GM04504 (cell line): Measurements from ENCODE around the gene RPS6KA2.
A peak's percentile ranks its signal among the peaks of the same experiment; 100 is the strongest.
"Not testable (repeated sequence)": the region's sequence is repeated elsewhere in the genome, so short reads cannot be mapped to it uniquely, and the experiment has no call there.

ENCODE experiments used
- DNase-seq: peaks from one replicate; pipeline ENCODE4 v3.0.0-alpha.2; 2012; ENCODE audit warnings: low read depth

Gene RPS6KA2

DNA sequence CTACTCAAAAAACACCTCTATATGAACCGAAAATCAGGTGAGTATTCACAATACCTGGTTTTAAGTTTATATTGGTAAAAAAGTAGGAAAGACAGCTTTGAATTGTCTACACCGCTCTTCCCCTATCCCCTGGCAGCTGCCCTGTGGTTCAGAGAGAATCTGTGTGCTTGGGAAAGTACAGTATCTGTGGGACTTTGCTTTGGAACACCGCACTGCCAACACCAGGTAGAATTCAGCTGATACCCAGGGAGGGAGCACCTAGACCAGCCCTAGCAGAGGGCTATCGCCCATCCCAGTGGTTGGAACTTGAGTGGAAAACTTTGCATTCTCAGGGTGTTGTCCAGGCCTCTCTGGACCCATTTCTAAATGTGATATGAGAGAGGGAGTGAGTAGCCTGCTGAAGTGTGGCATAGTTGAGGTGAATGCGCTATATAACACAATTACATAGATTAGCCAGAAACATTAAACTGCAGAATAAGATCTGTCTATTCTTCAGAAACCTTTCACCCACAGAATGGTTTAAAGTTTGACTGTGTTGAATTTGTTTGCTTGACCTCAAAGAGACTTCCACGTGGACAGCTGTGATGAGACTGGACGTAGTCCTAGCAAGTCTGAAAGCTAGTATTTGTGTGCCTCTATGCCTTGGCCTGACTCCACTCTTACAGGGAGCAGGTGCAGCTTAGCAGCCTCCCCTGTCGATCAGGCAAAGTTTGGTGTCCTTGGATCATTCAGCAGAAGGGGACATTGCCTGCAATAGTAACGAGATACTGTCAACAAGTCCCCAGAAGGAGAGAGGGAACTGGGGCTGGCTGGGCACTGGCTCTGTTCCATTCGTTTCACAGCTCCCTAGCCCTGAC, 232.8 kb downstream of the RPS6KA2 start:
- no peak for DNase-seq

GRCh38 chr6:166393535-166393823, 233.6 kb downstream of the RPS6KA2 start:
- no peak for DNase-seq

DNA sequence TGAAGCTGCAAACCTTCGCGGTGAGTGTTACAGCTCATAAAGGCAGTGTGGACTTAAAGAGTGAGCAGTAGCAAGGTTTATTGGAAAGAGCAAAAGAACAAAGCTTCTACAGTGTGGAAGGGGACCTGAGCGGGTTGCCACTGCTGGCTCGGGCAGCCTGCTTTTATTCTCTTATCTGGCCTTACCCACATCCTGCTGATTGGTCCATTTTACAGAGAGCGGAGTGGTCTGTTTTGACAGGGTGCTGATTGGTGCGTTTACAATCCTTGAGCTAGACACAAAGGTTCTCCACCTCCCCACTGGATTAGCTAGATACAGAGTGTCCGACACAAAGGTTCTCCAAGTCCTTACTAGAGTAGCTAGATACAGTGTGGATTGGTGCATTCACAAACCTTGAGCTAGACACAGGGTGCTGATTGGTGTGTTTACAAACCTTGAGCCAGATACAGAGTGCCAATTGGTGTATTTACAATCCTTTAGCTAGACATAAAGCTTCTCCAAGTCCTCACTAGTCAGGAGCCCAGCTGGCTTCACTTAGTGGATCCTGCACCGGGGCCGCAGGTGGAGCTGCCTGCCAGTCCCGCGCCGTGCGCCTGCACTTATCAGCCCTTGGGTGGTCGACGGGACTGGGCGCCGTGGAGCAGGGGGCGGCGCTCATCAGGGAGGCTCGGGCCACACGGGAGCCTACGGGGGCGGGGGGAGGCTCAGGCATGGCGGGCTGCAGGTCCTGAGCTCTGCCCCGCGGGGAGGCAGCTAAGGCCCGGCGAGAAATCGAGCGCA, 234.1 kb downstream of the RPS6KA2 start:
- DNase-seq: not testable (repeated sequence)

DNA sequence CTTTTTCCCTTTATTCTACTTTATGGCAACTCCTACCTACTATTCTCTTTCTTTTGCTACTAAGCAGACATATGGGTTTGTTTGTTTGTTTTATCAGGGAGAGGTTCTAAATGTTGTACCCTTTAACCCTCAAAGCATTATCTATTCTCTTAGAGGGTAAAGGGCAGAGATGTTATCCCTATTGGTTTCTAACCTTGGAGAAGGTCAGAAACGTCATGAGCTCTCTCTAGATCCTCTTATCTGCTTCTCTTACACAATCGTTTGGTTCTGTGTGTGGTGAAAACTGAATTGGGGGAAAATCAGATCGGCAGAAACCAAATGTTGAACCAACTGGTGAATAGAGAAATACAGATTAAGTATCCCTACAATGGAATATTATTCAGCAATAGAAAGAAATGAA, 237.9 kb downstream of the RPS6KA2 start:
- DNase-seq: no peak

- DNase-seq: no peak
These were observed 238.6 kb downstream of the RPS6KA2 start for GRCh38 chr6:166388290-166389004.

GRCh38 chr6:166387642-166388289, 239.3 kb downstream of the RPS6KA2 start:
- DNase-seq: no peak

- not testable (repeated sequence) for DNase-seq
These were observed 240.0 kb downstream of the RPS6KA2 start for GRCh38 chr6:166387098-166387497.

DNA sequence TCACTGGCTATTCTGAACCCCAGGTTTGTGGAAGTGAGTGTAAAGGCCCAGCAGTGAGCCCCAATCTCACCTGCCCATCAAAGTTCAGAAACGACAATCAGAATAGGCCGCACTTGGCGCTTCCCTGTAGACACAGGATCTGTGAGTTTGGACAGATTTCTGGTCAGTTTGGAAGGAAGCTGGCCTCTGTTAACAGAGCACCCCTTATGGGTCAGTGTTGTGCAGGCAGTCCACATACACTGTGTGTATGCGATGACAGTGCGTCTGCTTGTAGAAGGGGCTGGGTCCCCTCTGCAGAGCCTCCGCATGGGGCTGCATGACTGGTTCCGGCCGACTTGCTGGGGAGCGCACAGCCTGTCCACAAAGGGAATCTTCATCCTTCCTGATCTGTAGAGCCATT, 240.9 kb downstream of the RPS6KA2 start:
- DNase-seq: no peak

DNA sequence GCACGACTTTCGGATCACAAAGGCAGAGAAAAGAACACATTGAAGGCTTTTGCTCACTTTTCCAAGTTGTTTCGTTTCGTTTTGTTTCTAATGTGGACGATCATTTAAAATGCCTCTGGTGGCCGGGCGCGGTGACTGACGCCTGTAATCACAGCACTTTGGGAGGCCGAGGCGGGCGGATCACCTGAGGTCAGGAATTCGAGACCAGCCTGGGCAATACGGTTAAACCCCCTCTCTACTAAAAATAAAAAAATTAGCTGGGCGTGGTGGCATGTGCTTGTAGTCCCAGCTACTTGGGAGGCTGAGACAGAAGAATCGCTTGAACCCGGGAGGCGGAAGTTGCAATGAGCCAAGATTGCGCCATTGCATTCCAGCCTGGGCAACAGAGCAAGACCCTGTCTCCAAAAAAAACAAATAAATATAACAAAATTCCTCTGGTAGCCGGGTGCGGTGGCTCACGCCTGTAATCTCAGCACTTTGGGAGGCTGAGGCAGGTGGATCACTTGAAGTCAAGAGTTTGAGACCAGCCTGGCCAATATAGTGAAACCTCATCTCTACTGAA, 243.2 kb downstream of the RPS6KA2 start:
- not testable (repeated sequence) for DNase-seq

GRCh38 chr6:166382933-166383801, 243.9 kb downstream of the RPS6KA2 start, which contains the start of gene MPC1:
Gene MPC1, minus strand, starts transcription at chr6:166382940. Its CDS starts 64 bp downstream, at chr6:166382876.
- peak; percentile 92 for DNase-seq

DNA sequence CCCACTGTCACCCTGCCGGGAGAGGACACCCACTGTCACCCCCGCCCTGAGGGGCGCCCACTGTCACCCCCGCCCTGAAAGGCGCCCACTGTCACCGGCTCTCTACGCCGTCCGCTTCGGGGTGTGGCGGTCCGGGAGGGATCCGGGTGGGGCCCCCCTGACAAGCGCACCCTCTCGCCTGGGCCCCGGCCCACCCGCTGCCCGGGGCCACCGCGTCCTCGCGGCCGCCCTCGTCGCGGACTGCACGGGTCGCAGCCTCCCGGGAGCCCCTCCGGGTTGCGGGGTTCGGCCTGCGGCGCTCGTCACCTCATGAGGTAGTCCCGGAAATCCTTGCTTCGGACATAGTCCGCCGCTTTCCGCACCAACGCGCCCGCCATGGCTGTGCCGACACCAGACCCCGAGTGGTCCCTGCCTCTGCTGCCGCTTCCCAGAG, 244.5 kb downstream of the RPS6KA2 start:
- DNase-seq: no peak

DNA sequence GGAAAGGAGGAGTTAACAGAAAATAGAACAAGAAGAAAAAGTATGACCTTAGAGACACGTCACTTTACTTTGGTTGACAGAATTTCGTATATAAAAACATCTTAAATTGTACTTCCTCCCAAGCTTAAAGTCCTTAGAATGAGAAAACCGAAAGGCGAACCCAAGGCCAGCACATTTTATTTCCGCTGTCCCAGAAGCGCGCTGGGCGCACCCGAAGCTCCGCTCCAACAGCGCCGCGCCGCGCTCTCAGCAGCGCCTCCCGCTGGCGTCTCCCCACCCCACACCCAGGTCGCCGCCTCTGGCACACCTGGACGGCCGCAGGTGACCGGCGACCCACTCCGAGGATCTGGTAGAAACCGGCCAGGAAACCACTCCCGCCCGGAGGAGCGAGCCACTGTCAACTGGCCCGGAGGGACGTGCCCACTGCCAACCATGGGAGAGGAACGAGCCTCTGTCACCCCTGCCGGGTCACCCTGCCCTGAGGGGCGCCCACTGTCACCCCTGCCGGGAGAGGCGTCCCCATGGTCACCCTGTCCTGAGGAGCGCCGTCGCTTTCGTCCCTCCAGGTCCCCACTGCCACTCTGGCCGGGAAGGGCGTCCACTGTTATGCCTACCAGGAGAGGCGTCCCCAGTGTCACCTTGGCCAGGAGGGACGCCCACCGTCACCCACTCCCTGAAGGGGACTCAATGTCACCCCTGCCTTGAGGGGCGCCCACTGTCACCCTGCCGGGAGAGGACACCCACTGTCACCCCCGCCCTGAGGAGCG, 245.1 kb downstream of the RPS6KA2 start:
- DNase-seq: peak; percentile 10

DNA sequence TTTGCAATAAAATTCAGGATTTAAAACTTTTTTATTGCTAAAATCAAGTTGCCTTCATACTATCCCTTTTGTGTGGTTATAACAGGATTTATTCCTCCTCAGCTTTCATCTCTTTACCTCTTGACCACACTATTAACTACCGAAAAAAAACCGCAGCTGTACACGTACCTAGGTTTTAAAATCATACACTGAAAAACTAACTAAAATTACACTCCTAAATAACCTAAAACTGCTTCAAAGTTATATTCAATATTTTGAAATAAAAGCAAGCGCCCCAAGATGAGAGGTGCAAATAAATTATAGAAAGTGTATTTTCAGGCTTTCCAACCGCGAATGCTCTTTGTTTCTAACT, 245.7 kb downstream of the RPS6KA2 start:
- DNase-seq: no peak

- no peak for DNase-seq
These were observed 247.3 kb downstream of the RPS6KA2 start for GRCh38 chr6:166379800-166380199.

DNA sequence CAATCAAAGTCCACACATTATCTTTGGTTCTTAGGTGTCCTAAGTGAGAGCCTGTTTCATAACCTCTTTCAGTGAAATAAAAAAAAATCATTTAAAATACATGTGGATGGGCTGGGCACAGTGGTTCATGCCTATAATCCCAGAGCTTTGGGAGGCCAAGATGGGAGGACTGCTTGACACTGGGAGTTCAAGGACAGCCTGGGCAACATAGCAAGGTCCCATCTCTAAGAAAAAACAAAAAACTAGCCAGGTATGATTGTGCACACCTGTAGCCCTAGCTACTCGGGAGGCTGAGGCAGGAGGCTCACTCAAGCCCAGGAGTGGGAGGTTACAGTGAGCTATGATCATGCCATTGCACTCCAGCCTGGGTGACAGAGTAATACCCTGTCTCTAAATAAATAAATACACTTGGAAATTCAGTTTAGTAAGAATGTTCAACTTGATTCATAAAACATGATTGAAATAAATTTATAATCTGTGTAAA, 247.9 kb downstream of the RPS6KA2 start:
- DNase-seq: no peak

DNA sequence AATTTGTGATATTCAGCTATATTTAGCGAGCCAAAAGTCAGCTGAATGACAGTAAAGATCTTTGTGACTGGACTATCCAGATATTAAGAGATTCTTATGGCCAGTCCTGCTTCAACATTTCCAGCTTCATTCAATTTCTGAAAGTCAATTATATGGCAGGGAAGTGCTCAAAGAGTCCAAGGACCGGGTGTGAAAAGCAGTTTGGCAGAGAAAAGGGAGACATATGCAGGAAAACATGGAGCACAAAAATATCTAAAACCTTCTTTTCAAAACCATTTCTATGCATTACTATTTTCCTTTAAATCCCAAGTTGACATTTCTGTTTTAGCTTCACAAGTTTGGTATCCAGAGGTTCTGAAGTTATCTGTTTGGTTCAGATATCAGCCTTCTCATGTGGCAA, 249.3 kb downstream of the RPS6KA2 start:
- no peak for DNase-seq

GRCh38 chr6:166375013-166375412, 252.0 kb downstream of the RPS6KA2 start:
- no peak for DNase-seq

DNA sequence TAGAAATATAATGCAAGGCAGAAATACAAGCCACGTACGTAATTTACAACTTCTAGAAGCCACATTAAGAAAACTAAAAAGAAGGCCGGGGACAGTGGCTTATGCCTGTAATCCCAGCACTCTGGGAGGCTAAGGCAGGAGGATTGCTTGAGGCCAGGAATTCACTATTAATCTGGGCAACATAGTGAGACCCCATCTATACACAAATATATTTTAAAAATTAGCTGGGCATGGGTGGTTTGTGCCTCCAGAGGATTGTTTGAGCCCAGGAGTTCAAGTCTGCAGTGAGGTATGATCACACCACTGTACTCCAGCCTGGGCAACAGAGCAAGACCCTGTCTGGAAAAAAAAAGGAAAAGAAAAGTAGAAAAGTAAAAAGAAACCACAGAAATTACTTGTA, 256.6 kb downstream of the RPS6KA2 start:
- no peak for DNase-seq

- no peak for DNase-seq
These were observed 257.3 kb downstream of the RPS6KA2 start for GRCh38 chr6:166369782-166370181.

DNA sequence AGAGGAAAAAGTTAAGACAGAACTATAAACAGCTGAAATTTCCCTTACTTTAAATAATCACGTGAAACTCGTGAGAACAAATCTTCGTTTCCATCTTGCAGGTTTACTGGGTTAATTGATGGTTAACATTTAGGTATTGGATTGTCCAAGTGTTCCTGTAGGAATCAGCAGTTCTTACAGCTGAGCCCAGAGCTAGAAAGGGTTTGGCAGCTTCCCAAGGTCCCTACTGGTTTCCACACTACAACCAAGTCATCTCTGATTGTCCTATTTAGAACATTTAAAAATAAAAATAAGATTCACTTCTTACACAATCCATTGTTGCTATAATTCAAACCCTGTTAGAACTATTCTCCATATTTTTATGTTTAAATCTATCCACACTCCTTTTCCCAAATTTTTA, 260.1 kb downstream of the RPS6KA2 start:
- no peak for DNase-seq
